Endothelial cell (in vitro differentiated cells): Measurements from ENCODE around the gene FOXN4. TPM values are rescaled to one million over a fixed set of nuclear protein-coding genes. Genes with fewer than 3 reads are reported as not detected.

Experiments used
- DNase-seq: peaks from one replicate; pipeline ENCODE4 v3.0.0; 2021; ENCODE audit warnings: low spot score
- H3K27ac Mint-ChIP-seq: one replicate; pipeline ENCODE4 v1.8.0; 2021; ENCODE audit warnings: mixed read lengths, inconsistent platforms; ENCODE audit not compliant: unreplicated experiment
- H3K27me3 Mint-ChIP-seq: one replicate; pipeline ENCODE4 v1.8.0; 2021; ENCODE audit warnings: mild to moderate bottlenecking, moderate library complexity, mixed read lengths, inconsistent platforms; ENCODE audit not compliant: unreplicated experiment
- H3K36me3 Mint-ChIP-seq: one replicate; pipeline ENCODE4 v1.8.0; 2021; ENCODE audit warnings: mild to moderate bottlenecking, low read depth, mixed read lengths, inconsistent platforms; ENCODE audit not compliant: unreplicated experiment
- H3K4me1 Mint-ChIP-seq: one replicate; pipeline ENCODE4 v1.8.0; 2021; ENCODE audit warnings: mild to moderate bottlenecking, mixed read lengths, inconsistent platforms; ENCODE audit not compliant: unreplicated experiment
- H3K4me3 Mint-ChIP-seq: one replicate; pipeline ENCODE4 v1.8.0; 2021; ENCODE audit warnings: mild to moderate bottlenecking, mixed read lengths, inconsistent platforms; ENCODE audit not compliant: unreplicated experiment
- H3K9me3 Mint-ChIP-seq: one replicate; pipeline ENCODE4 v1.8.0; 2021; ENCODE audit warnings: mixed read lengths, inconsistent platforms; ENCODE audit not compliant: unreplicated experiment
- CTCF ChIP-seq: fragments of 200-600 bp; sonication (generic); IDR thresholded peaks from one replicate; pipeline ENCODE4 v1.5.0; 2021; ENCODE audit warnings: antibody characterized with exemption; ENCODE audit not compliant: unreplicated experiment
- total RNA-seq: library from RNA; stranded (reverse); fragmentation: NEBNext Ultra II Directional; extraction: Animal tissue kit (Norgen Biotek cat#: 25700); gene quantifications from one replicate; pipeline ENCODE4 v1.2.1, GENCODE V29; 2021; ENCODE audit not compliant: unreplicated experiment

FOXN4 gene
- total RNA-seq, 1 donor from 2014 or later, result not detected

- DNase-seq, result no peak
- no peak for TF ChIP-seq CTCF
- H3K4me3 Mint-ChIP-seq, result no peak overlapping the region
- no peaks in the 10 kb centered on the region for H3K4me1 Mint-ChIP-seq
- no peaks in the 10 kb centered on the region for H3K36me3 Mint-ChIP-seq
- no peaks in the 10 kb centered on the region for H3K9me3 Mint-ChIP-seq
- H3K27ac Mint-ChIP-seq, result no peak overlapping the region
- H3K27me3 Mint-ChIP-seq, result peaks cover 5% of the 10 kb centered on the region
Measured at GRCh38 chr12:109293106-109293505, 16.0 kb downstream of the FOXN4 start.

- no peak overlapping the region for H3K27ac Mint-ChIP-seq
- H3K36me3 Mint-ChIP-seq, result no peaks in the 10 kb centered on the region
- H3K4me1 Mint-ChIP-seq, result no peaks in the 10 kb centered on the region
- no peak overlapping the region for H3K4me3 Mint-ChIP-seq
- no peaks in the 10 kb centered on the region for H3K9me3 Mint-ChIP-seq
- no peak for DNase-seq
- peaks cover 5% of the 10 kb centered on the region for H3K27me3 Mint-ChIP-seq
- TF ChIP-seq CTCF, result no peak
Measured at GRCh38 chr12:109292342-109292711, 16.8 kb downstream of the FOXN4 start.

GRCh38 chr12:109291521-109292341 is 17.4 kb downstream of the FOXN4 start:
- DNase-seq, result peak; percentile 46
- Mint-ChIP-seq H3K4me3 (no peak overlapping the region), H3K27ac (no peak overlapping the region), H3K9me3 (no peaks in the 10 kb centered on the region), H3K4me1 (no peaks in the 10 kb centered on the region), H3K27me3 (peaks cover 5% of the 10 kb centered on the region), H3K36me3 (no peaks in the 10 kb centered on the region)
- TF ChIP-seq CTCF, result no peak

GRCh38 chr12:109291117-109291516 is 18.0 kb downstream of the FOXN4 start:
- Mint-ChIP-seq H3K27ac (no peak overlapping the region), H3K27me3 (peaks cover 5% of the 10 kb centered on the region), H3K4me1 (no peaks in the 10 kb centered on the region), H3K36me3 (no peaks in the 10 kb centered on the region), H3K9me3 (no peaks in the 10 kb centered on the region), H3K4me3 (no peak overlapping the region)
- TF ChIP-seq CTCF, result no peak
- DNase-seq, result no peak

- no peaks in the 10 kb centered on the region for H3K9me3 Mint-ChIP-seq
Measured at GRCh38 chr12:109290061-109290460, 19.0 kb downstream of the FOXN4 start.

More at GRCh38 chr12:109290061-109290460, 19.0 kb downstream of the FOXN4 start:
- DNase-seq, result no peak
- Mint-ChIP-seq H3K4me1 (no peaks in the 10 kb centered on the region), H3K4me3 (no peak overlapping the region), H3K27me3 (peaks cover 5% of the 10 kb centered on the region), H3K36me3 (no peaks in the 10 kb centered on the region), H3K27ac (no peak overlapping the region)
- no peak for TF ChIP-seq CTCF
